ENCODE data around the gene UGGT2. TPM values are rescaled to one million over a fixed set of nuclear protein-coding genes. Genes with fewer than 3 reads are reported as not detected.
"Not testable (repeated sequence)": the region's sequence is repeated elsewhere in the genome, so short reads cannot be mapped to it uniquely, and the experiment has no call there.

Gene UGGT2
- total RNA-seq, 1 donor from 2014 or later: 47.5 TPM

- no peak for DNase-seq (ENCODE audit: low spot score in 2 of 2, unreplicated experiment in 2 of 2)
Observed at GRCh38 chr13:95982144-95982543, 71.1 kb downstream of the UGGT2 start.

DNA sequence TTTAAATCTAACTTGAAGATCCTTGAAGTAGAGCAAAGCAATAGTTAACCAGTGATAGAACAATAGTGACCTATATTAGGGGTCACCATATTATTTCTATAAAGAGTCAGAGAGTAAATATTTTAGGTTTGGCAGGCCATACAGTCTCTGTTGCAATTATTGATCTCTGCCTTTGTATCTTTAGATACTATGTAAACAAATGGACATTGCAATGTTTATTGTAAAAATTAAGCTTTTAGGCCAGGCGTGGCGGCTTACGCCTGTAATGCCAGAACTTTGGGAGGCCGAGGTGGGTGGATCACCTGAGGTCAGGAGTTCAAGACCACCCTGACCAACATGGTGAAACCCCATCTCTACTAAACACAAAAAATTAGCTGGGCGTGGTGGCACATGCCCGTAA lies 80.5 kb downstream of the UGGT2 start:
- Mint-ChIP-seq H3K36me3 (peaks cover 19% of the 10 kb centered on the region), H3K9me3 (peaks cover 19% of the 10 kb centered on the region)
- H3K4me1 Mint-ChIP-seq; H3K4me3 Mint-ChIP-seq; H3K27me3 Mint-ChIP-seq (ENCODE audit: low read depth); H3K27ac Mint-ChIP-seq; DNase-seq (ENCODE audit: low spot score in 2 of 2, unreplicated experiment in 2 of 2): not testable (repeated sequence)

More at GRCh38 chr13:95982144-95982543, 71.1 kb downstream of the UGGT2 start:
- Mint-ChIP-seq H3K27me3 (ENCODE audit: low read depth) (no peaks in the 10 kb centered on the region), H3K9me3 (peaks cover 16% of the 10 kb centered on the region), H3K4me1 (peaks cover 3% of the 10 kb centered on the region), H3K27ac (no peak overlapping the region), H3K4me3 (no peak overlapping the region), H3K36me3 (peaks cover 18% of the 10 kb centered on the region)
- TF ChIP-seq, protein P1, sequence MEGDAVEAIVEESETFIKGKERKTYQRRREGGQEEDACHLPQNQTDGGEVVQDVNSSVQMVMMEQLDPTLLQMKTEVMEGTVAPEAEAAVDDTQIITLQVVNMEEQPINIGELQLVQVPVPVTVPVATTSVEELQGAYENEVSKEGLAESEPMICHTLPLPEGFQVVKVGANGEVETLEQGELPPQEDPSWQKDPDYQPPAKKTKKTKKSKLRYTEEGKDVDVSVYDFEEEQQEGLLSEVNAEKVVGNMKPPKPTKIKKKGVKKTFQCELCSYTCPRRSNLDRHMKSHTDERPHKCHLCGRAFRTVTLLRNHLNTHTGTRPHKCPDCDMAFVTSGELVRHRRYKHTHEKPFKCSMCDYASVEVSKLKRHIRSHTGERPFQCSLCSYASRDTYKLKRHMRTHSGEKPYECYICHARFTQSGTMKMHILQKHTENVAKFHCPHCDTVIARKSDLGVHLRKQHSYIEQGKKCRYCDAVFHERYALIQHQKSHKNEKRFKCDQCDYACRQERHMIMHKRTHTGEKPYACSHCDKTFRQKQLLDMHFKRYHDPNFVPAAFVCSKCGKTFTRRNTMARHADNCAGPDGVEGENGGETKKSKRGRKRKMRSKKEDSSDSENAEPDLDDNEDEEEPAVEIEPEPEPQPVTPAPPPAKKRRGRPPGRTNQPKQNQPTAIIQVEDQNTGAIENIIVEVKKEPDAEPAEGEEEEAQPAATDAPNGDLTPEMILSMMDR (IDR thresholded peaks at IDR 0.05; ENCODE audit: unreplicated experiment): no peak

- Mint-ChIP-seq H3K4me3 (no peak overlapping the region), H3K9me3 (peaks cover 6% of the 10 kb centered on the region)
Observed at GRCh38 chr13:95970878-95971277, 82.3 kb downstream of the UGGT2 start.

GRCh38 chr13:95968906-95969305 lies 84.3 kb downstream of the UGGT2 start:
- no peaks in the 10 kb centered on the region for H3K4me1 Mint-ChIP-seq
- H3K36me3 Mint-ChIP-seq: peaks cover 16% of the 10 kb centered on the region
- peaks cover 11% of the 10 kb centered on the region for H3K9me3 Mint-ChIP-seq
- TF ChIP-seq, protein P1 (IDR thresholded peaks at IDR 0.05; ENCODE audit: unreplicated experiment): no peak
- no peak overlapping the region for H3K27ac Mint-ChIP-seq
- no peak overlapping the region for H3K4me3 Mint-ChIP-seq
- no peaks in the 10 kb centered on the region for H3K27me3 Mint-ChIP-seq (ENCODE audit: low read depth)
- no peak for DNase-seq (ENCODE audit: low spot score in 2 of 2, unreplicated experiment in 2 of 2)

More at GRCh38 chr13:95970878-95971277, 82.3 kb downstream of the UGGT2 start:
- H3K27ac Mint-ChIP-seq: no peak overlapping the region
- TF ChIP-seq, protein P1 (IDR thresholded peaks at IDR 0.05; ENCODE audit: unreplicated experiment): no peak
- H3K36me3 Mint-ChIP-seq: peaks cover 8% of the 10 kb centered on the region
- no peaks in the 10 kb centered on the region for H3K27me3 Mint-ChIP-seq (ENCODE audit: low read depth)
- no peak for DNase-seq (ENCODE audit: low spot score in 2 of 2, unreplicated experiment in 2 of 2)
- no peaks in the 10 kb centered on the region for H3K4me1 Mint-ChIP-seq

DNA sequence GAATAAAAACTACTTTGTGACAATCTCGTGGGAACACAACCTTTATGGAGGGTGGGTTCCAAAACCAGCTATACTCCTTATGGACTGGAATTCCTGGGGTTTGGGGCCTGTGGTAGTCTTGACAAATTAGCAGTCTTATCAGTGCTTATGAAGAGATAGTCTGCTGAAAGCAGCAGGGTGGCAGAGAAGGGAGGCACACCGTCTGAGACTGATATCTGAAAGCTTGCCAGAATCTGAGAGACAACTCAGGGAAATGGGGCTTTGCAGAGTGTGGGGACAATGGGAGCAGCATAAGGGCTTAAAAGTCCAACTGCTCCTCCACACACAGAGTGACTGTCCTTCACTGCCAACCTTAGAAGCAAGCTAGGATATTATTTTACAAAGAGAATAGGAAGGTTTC lies 95.9 kb downstream of the UGGT2 start:
- H3K9me3 Mint-ChIP-seq: peaks cover 57% of the 10 kb centered on the region
- H3K27me3 Mint-ChIP-seq (ENCODE audit: low read depth): no peaks in the 10 kb centered on the region
- H3K36me3 Mint-ChIP-seq: peaks cover 60% of the 10 kb centered on the region
- H3K4me1 Mint-ChIP-seq: peaks cover 9% of the 10 kb centered on the region
- no peak for DNase-seq (ENCODE audit: low spot score in 2 of 2, unreplicated experiment in 2 of 2)
- H3K4me3 Mint-ChIP-seq: no peak overlapping the region
- TF ChIP-seq, protein P1 (IDR thresholded peaks at IDR 0.05; ENCODE audit: unreplicated experiment): no peak
- H3K27ac Mint-ChIP-seq: no peak overlapping the region

DNA sequence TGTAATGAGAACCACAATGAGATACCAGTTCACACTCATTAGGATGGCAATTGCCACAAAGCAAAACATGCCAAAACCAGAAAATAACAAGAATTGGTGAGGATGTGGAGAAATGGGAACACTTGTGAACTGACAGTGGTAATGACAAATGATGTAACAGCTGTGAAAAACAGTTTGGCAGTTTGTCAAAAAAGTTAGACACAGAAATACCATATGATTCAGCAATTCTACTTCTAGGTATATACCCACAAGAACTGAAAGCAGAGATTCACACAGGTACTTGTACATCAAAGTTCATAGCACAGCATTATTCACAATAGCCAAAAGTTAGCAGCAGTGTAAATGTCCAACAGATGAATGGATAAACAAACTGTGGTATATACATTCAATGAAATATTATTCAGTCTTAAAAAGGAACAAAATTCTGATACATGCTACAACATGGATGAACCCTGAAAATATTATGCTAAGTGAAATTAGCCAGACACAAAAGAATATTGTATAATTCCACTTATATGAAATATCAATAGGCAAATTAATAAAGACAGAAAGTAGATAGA lies 96.5 kb downstream of the UGGT2 start:
- TF ChIP-seq, protein P1 (IDR thresholded peaks at IDR 0.05; ENCODE audit: unreplicated experiment): no peak
- Mint-ChIP-seq H3K4me1 (peaks cover 9% of the 10 kb centered on the region), H3K36me3 (peaks cover 53% of the 10 kb centered on the region)

More for the DNA sequence above, 96.5 kb downstream of the UGGT2 start:
- H3K27me3 Mint-ChIP-seq (ENCODE audit: low read depth): no peaks in the 10 kb centered on the region
- no peak overlapping the region for H3K4me3 Mint-ChIP-seq
- no peak overlapping the region for H3K27ac Mint-ChIP-seq
- H3K9me3 Mint-ChIP-seq: peaks cover 51% of the 10 kb centered on the region
- DNase-seq (ENCODE audit: low spot score in 2 of 2, unreplicated experiment in 2 of 2): no peak

Data from mesothelial cell of epicardium (in vitro differentiated cells).